Mesothelial cell of epicardium (in vitro differentiated cells): ENCODE data around the gene BMPER. TPM values are rescaled to one million over a fixed set of nuclear protein-coding genes. Genes with fewer than 3 reads are reported as not detected.

Experiments used
- DNase-seq, 2 experiments: peaks; one replicate each; pipeline ENCODE4 v3.0.0; 2021; ENCODE audit warnings: low spot score in 2 of 2; ENCODE audit not compliant: unreplicated experiment in 2 of 2
- H3K27ac Mint-ChIP-seq: 2 replicates; pipeline ENCODE4 v1.8.0; 2021; ENCODE audit warnings: mixed read lengths
- H3K27me3 Mint-ChIP-seq: 2 replicates; pipeline ENCODE4 v1.8.0; 2021; ENCODE audit warnings: low read depth, mixed read lengths
- H3K36me3 Mint-ChIP-seq: 2 replicates; pipeline ENCODE4 v1.8.0; 2021; ENCODE audit warnings: mixed read lengths
- H3K4me1 Mint-ChIP-seq: 2 replicates; pipeline ENCODE4 v1.8.0; 2021; ENCODE audit warnings: mixed read lengths
- H3K4me3 Mint-ChIP-seq: 2 replicates; pipeline ENCODE4 v1.8.0; 2021; ENCODE audit warnings: mild to moderate bottlenecking, moderate library complexity, mixed read lengths
- H3K9me3 Mint-ChIP-seq: 2 replicates; pipeline ENCODE4 v1.8.0; 2021; ENCODE audit warnings: mixed read lengths
- total RNA-seq: library from RNA; stranded (reverse); gene quantifications from 3 replicates; pipeline ENCODE4 v1.2.1, GENCODE V29; 2021
- TF ChIP-seq, protein P1 (sequence below): fragments of 200-600 bp; sonication (generic); IDR thresholded peaks from one replicate; pipeline ENCODE4 v1.5.0; 2021; ENCODE audit warnings: antibody characterized with exemption; ENCODE audit not compliant: unreplicated experiment

The BMPER gene
- total RNA-seq, 1 donor from 2014 or later, result 1.7 TPM

GRCh38 chr7:34109936-34110780 is 204.8 kb downstream of the BMPER start:
- peaks cover 6% of the 10 kb centered on the region for H3K9me3 Mint-ChIP-seq
- no peak for DNase-seq
- H3K27me3 Mint-ChIP-seq, result no peaks in the 10 kb centered on the region
- no peak overlapping the region for H3K4me3 Mint-ChIP-seq
- H3K4me1 Mint-ChIP-seq, result no peaks in the 10 kb centered on the region
- TF ChIP-seq, protein P1, sequence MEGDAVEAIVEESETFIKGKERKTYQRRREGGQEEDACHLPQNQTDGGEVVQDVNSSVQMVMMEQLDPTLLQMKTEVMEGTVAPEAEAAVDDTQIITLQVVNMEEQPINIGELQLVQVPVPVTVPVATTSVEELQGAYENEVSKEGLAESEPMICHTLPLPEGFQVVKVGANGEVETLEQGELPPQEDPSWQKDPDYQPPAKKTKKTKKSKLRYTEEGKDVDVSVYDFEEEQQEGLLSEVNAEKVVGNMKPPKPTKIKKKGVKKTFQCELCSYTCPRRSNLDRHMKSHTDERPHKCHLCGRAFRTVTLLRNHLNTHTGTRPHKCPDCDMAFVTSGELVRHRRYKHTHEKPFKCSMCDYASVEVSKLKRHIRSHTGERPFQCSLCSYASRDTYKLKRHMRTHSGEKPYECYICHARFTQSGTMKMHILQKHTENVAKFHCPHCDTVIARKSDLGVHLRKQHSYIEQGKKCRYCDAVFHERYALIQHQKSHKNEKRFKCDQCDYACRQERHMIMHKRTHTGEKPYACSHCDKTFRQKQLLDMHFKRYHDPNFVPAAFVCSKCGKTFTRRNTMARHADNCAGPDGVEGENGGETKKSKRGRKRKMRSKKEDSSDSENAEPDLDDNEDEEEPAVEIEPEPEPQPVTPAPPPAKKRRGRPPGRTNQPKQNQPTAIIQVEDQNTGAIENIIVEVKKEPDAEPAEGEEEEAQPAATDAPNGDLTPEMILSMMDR, result no peak
- H3K36me3 Mint-ChIP-seq, result no peaks in the 10 kb centered on the region
- H3K27ac Mint-ChIP-seq, result no peak overlapping the region

DNA sequence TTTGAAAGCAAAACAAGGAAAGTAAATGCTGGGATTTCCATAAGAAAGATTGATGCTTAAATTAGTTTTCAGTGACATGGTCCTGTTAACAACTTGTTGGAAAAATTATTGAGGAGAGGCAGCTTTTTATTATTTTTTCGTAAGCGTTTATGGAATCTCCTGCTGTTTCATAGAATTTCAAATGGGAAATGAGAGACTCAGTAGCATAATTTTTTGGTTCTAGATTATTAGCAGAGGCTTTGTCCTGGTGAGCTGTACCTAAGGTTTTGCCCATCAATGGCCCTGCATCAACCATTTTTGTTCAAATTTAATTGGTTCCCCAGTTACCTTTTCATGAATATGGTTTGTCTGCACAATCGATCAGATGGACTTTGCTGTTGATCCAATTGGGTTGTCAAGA is 205.7 kb downstream of the BMPER start:
- Mint-ChIP-seq H3K4me3 (no peak overlapping the region), H3K4me1 (no peaks in the 10 kb centered on the region), H3K36me3 (no peaks in the 10 kb centered on the region), H3K27ac (no peak overlapping the region), H3K9me3 (peaks cover 11% of the 10 kb centered on the region), H3K27me3 (no peaks in the 10 kb centered on the region)
- no peak for DNase-seq
- TF ChIP-seq, protein P1, result no peak

GRCh38 chr7:34115503-34115902 is 210.2 kb downstream of the BMPER start:
- Mint-ChIP-seq H3K27me3 (no peaks in the 10 kb centered on the region), H3K36me3 (no peaks in the 10 kb centered on the region), H3K4me3 (no peak overlapping the region), H3K9me3 (peaks cover 14% of the 10 kb centered on the region), H3K27ac (no peak overlapping the region), H3K4me1 (no peaks in the 10 kb centered on the region)
- TF ChIP-seq, protein P1, result no peak
- DNase-seq, result no peak

DNA sequence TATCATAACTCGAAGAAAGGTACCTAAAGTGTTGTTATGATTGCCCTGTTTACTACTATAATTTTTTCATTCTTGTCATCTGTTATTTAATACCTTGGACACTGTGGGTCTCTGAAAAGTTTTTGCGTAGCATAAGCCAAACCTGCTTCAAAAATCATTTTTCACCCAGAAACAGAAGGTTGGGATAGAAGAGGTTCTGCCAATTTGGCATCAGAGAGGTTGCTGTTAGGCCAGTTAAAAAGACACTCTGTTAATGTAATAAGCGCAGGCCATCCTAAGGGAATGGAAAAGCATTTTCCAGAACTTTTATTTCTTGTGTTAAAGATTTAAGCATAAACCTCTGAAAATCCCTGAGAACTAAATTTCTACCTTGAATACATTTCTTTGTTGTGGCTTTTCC is 212.2 kb downstream of the BMPER start:
- H3K9me3 Mint-ChIP-seq, result peaks cover 15% of the 10 kb centered on the region

GRCh38 chr7:34121366-34121765 is 216.0 kb downstream of the BMPER start:
- Mint-ChIP-seq H3K27me3 (no peaks in the 10 kb centered on the region), H3K9me3 (peaks cover 28% of the 10 kb centered on the region), H3K4me1 (no peaks in the 10 kb centered on the region), H3K36me3 (peaks cover 2% of the 10 kb centered on the region), H3K27ac (no peak overlapping the region), H3K4me3 (no peak overlapping the region)
- DNase-seq, result no peak
- TF ChIP-seq, protein P1, result no peak

More for the DNA sequence above, 212.2 kb downstream of the BMPER start:
- no peaks in the 10 kb centered on the region for H3K27me3 Mint-ChIP-seq
- H3K4me3 Mint-ChIP-seq, result no peak overlapping the region
- no peak overlapping the region for H3K27ac Mint-ChIP-seq
- no peak for DNase-seq
- no peaks in the 10 kb centered on the region for H3K36me3 Mint-ChIP-seq
- TF ChIP-seq, protein P1, result no peak
- no peaks in the 10 kb centered on the region for H3K4me1 Mint-ChIP-seq
